Right ventricle myocardium inferior (tissue), 1 donor: Measurements from ENCODE around the gene ANXA2R. TPM values are rescaled to one million over a fixed set of nuclear protein-coding genes. Genes with fewer than 3 reads are reported as not detected.

Source experiments
- ATAC-seq: fragments of 200-7000 bp; cut with Tn5 transposase; one replicate; pipeline ENCODE4 v1.9.1; 2020; ENCODE audit warnings: mild to moderate bottlenecking, moderate library complexity
- DNase-seq: peaks from one replicate; pipeline ENCODE4 v3.0.0; 2021; ENCODE audit errors: missing footprints
- intact Hi-C: fragments of 100-400 bp; cut with DNase I; formaldehyde crosslinking; loops from one replicate; pipeline ENCODE4 v1.11.0; 2022
- total RNA-seq: library from RNA; stranded (reverse); fragmentation: NEBNext Ultra II Directional; extraction: Animal tissue kit (Norgen Biotek cat#: 25700); gene quantifications from one replicate; pipeline ENCODE4 v1.2.1, GENCODE V29; 2021
- donor health status: DM: no; HTN: yes; CAD: no; lungs with severe emphysema.

Gene ANXA2R
- total RNA-seq, 1 donor from 2014 or later = 0.84 TPM

DNA sequence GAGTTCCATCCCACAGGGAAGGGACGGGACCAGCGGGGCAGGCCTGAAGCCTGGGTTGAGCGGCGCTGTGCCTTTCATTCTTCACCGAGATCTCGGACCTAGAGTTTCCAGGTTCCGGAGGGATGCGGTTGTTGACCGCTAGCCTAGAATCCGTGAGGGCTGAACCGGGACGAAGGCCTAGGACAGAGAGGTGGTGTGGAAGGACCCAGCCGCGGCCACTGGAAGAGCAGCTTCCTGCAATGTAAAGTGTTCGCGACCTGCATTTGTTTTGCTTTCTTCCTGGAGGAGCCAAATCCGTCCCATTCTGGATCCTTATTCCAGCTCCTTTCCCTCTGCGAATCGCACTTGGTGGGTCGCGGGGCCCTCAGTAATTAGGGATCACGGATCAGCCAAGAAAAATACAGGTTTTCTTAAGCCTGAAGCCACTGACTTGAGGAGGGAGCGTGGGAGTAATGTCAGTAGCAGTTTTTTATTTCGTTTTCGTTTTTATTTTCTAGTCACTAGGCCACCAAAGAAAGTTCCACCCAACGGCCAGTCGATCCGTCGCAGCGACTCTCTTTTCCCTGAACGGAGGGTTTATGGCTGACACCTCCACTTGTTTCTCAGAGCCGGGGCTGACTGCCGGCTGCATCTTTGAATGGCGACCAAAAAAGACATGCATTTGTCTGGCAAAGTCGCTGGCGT is 48.6 kb downstream of the ANXA2R start:
- no peak for ATAC-seq
- no peak for DNase-seq
- intact Hi-C loops = loop anchor here (1.0 to 5.0 kb wide), 2 partner anchors 49 to 131 kb away; partner anchors contain the start of genes ANXA2R and ZNF131

DNA sequence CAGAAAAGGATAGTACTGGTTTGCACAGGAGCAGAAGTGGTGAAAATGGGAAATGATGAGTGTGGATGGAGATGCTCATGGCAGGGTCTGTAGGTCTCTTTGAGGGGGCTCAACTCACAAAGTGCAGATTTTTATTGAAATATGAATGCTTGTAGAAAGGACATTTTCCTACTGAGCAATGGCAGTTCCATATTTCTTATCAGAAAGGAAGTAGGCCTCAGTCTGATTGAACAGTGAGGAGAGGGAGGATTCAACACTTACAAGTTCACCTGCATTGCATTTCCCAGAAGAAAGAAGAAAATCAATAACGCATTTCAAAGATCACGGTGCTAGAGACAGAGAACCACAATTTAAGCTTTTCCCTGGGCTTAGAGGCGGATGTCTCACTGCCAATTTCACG is 49.2 kb downstream of the ANXA2R start:
- intact Hi-C loops = loop anchor here (5.0 kb wide), 1 partner anchor 131 kb away; the partner anchor contains the start of gene ZNF131
- DNase-seq (no peak), ATAC-seq (no peak)

Other genes starting within 250 kb of the ANXA2R start
- gene SELENOP, start 228.4 kb downstream of the ANXA2R start, total RNA-seq = 284 TPM
- 14.6 TPM for gene ZNF131, start 80.6 kb upstream of the ANXA2R start, total RNA-seq
- 0.14 TPM for gene NIM1K, start 151.9 kb upstream of the ANXA2R start, total RNA-seq